ENCODE measurements around the gene PCSK5.

PCSK5 gene

GRCh38 chr9:76405340-76405739, 514.9 kb downstream of the PCSK5 start:
- TF ChIP-seq YY1 (IDR thresholded peaks at IDR 0.05; ENCODE audit: low read depth) (no peak), CEBPB (IDR thresholded peaks at IDR 0.05) (no peak), EGR1 (IDR thresholded peaks at IDR 0.05) (no peak), USF1 (IDR thresholded peaks at IDR 0.05) (no peak), TCF12 (IDR thresholded peaks at IDR 0.05; ENCODE audit: low read depth) (no peak), REST (IDR thresholded peaks at IDR 0.05; ENCODE audit: low read depth) (no peak), ZBTB7A (IDR thresholded peaks at IDR 0.05; ENCODE audit: low read depth) (no peak), CREB1 (IDR thresholded peaks at IDR 0.05; ENCODE audit: low read depth) (no peak), RAD21 (IDR thresholded peaks at IDR 0.05; ENCODE audit: low read depth) (no peak), TEAD4 (IDR thresholded peaks at IDR 0.05) (no peak), NFIC (IDR thresholded peaks at IDR 0.05) (no peak), FOXM1 (IDR thresholded peaks at IDR 0.05; ENCODE audit: borderline replicate concordance, low read depth) (no peak), EP300 (IDR thresholded peaks at IDR 0.05; ENCODE audit: borderline replicate concordance) (no peak)

- TF ChIP-seq FOXM1 (IDR thresholded peaks at IDR 0.05; ENCODE audit: borderline replicate concordance, low read depth): no peak
- no peak for TF ChIP-seq USF1 (IDR thresholded peaks at IDR 0.05)
- no peak for TF ChIP-seq EGR1 (IDR thresholded peaks at IDR 0.05)
- TF ChIP-seq TCF12 (IDR thresholded peaks at IDR 0.05; ENCODE audit: low read depth): no peak
- no peak for TF ChIP-seq EP300 (IDR thresholded peaks at IDR 0.05; ENCODE audit: borderline replicate concordance)
- no peak for TF ChIP-seq YY1 (IDR thresholded peaks at IDR 0.05; ENCODE audit: low read depth)
- TF ChIP-seq TEAD4 (IDR thresholded peaks at IDR 0.05): no peak
- no peak for TF ChIP-seq RAD21 (IDR thresholded peaks at IDR 0.05; ENCODE audit: low read depth)
- TF ChIP-seq REST (IDR thresholded peaks at IDR 0.05; ENCODE audit: low read depth): no peak
- no peak for TF ChIP-seq CREB1 (IDR thresholded peaks at IDR 0.05; ENCODE audit: low read depth)
- TF ChIP-seq NFIC (IDR thresholded peaks at IDR 0.05): no peak
- TF ChIP-seq MAX (IDR thresholded peaks at IDR 0.05): no peak
Measured at GRCh38 chr9:76405868-76406267, 515.4 kb downstream of the PCSK5 start.

All from Ishikawa (cell line).